HG02885 (cell line): ENCODE results near the gene OR10A6.

Source experiments
- ATAC-seq: cut with Tn5 transposase; IDR thresholded peaks from one replicate; pipeline ENCODE4 v1.9.1; 2021; ENCODE audit warnings: mild to moderate bottlenecking; ENCODE audit not compliant: unreplicated experiment, poor library complexity

Gene OR10A6

GRCh38 chr11:7931168-7931567 lies at the start of gene OR10A6:
Gene OR10A6, minus strand, starts transcription at chr11:7931268. Its CDS starts 2,606 bp downstream, at chr11:7928662.
- ATAC-seq, result no peak

GRCh38 chr11:7977232-7977917 lies 46.3 kb upstream of the OR10A6 start:
- ATAC-seq, result no peak

GRCh38 chr11:7974668-7975067 lies 43.6 kb upstream of the OR10A6 start:
- no peak for ATAC-seq

- no peak for ATAC-seq
Observed at GRCh38 chr11:7973011-7973410, 41.9 kb upstream of the OR10A6 start.

- ATAC-seq, result no peak
Observed at GRCh38 chr11:7971846-7972245, 40.8 kb upstream of the OR10A6 start.

- no peak for ATAC-seq
Observed at GRCh38 chr11:7969756-7970646, 38.9 kb upstream of the OR10A6 start.

GRCh38 chr11:7968686-7969085 lies 37.6 kb upstream of the OR10A6 start:
- ATAC-seq, result no peak

- no peak for ATAC-seq
Observed at GRCh38 chr11:7967826-7968225, 36.8 kb upstream of the OR10A6 start.

- no peak for ATAC-seq
Observed at GRCh38 chr11:7967097-7967496, 36.0 kb upstream of the OR10A6 start.

- no peak for ATAC-seq
Observed at GRCh38 chr11:7965386-7965785, 34.3 kb upstream of the OR10A6 start, which contains the start of gene NLRP10. Gene NLRP10, minus strand, starts transcription at chr11:7965447. Its CDS starts 1,952 bp downstream, at chr11:7963495.

GRCh38 chr11:7964873-7965272 lies 33.8 kb upstream of the OR10A6 start:
- no peak for ATAC-seq

- no peak for ATAC-seq
Observed at GRCh38 chr11:7964261-7964660, 33.2 kb upstream of the OR10A6 start.

- ATAC-seq, result no peak
Observed at GRCh38 chr11:7955191-7955590, 24.1 kb upstream of the OR10A6 start.

- no peak for ATAC-seq
Observed at GRCh38 chr11:7949934-7950333, 18.9 kb upstream of the OR10A6 start.

- ATAC-seq, result no peak
Observed at GRCh38 chr11:7944123-7944522, 13.1 kb upstream of the OR10A6 start.

- ATAC-seq, result no peak
Observed at GRCh38 chr11:7941608-7942007, 10.5 kb upstream of the OR10A6 start, which contains the start of gene OR10A3. Gene OR10A3, minus strand, starts transcription at chr11:7941708. Its CDS starts 2,188 bp downstream, at chr11:7939520.

- no peak for ATAC-seq
Observed at GRCh38 chr11:7941146-7941545, 10.1 kb upstream of the OR10A6 start.

GRCh38 chr11:7936615-7937014 lies 5.5 kb upstream of the OR10A6 start:
- no peak for ATAC-seq

GRCh38 chr11:7927635-7928034 lies 3.4 kb downstream of the OR10A6 start:
- no peak for ATAC-seq

GRCh38 chr11:7924536-7924935 lies 6.5 kb downstream of the OR10A6 start:
- ATAC-seq, result no peak

- no peak for ATAC-seq
Observed at GRCh38 chr11:7918141-7918540, 12.9 kb downstream of the OR10A6 start.
